Measurements from ENCODE around the gene TMPO.
A peak's percentile ranks its signal among the peaks of the same experiment; 100 is the strongest.
"Not testable (repeated sequence)": the region's sequence is repeated elsewhere in the genome, so short reads cannot be mapped to it uniquely, and the experiment has no call there.

TMPO gene

DNA sequence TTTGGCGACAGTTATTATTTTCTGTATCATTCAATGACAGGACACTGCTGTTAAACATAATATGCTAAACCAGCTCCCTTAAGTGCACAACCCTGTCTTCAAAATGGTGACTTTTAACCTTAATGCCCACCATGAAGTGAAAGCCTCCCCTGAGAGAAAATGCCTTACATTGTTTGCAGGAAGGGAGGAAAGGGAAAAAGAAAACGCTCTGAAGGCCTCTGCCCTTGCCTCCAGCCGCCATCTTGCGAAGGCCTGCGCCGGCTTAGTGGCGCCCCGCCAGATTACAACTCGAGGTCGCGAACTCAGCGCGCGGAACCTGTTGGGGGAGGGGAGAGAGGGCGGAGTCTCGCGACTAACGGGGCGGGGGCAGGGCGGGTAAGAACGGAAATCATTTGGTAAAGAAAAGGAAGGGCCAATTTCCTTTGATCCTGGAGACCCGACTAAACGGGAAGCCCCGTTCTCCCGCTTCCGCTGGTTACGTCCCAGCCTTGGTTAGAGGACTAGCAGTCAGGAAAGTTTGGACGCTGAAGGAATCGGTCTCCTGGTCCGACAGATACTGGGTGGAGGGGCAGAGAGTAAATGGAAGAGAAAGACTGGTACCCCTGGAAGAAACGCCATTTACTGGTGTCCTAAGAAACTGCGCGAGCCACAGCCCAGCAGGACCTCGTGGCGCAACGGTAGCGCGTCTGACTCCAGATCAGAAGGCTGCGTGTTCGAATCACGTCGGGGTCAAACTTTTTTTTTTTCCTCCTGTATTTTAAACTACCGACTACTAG lies 11.6 kb upstream of the TMPO start:
- peak overlapping the region; percentile 87 for H3K4me3 ChIP-seq (ENCODE audit: low read length)
- peak; percentile 93 for DNase-seq (ENCODE audit: low read depth, low spot score)

DNA sequence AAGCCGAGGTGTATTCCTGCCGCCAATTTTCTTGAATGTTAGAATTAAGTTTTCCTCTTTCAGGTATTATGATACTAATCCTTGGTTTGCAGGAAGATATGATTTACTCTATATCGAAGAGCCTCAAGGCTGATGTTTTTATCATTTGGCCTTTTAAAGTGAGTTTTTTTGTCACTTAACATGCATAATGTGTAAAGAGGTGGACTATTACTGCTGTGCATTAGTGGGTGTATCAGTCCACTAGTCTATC lies 11.1 kb upstream of the TMPO start:
- no peak for DNase-seq (ENCODE audit: low read depth, low spot score)
- H3K4me3 ChIP-seq (ENCODE audit: low read length): peak overlapping the region; percentile 87

DNA sequence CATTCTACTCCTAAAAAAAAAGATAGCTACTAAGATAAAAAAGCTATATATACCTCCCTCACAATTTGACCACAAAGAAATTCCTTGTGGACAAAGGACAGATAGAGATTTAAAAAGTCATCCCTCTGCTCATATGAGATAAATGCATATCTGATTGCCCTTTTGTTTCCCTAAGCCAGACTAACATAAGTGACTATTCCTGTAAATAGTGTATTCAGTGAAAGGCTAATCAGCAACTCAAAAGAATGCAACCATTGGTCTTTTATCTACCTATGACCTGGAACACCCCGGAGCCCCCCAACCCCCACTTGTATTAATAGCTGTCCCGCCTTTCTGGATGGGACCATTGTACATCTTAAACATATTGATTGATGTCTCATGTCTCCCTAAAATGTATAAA lies 6.3 kb upstream of the TMPO start:
- H3K4me3 ChIP-seq (ENCODE audit: low read length): no peak overlapping the region
- DNase-seq (ENCODE audit: low read depth, low spot score): no peak

- not testable (repeated sequence) for H3K4me3 ChIP-seq (ENCODE audit: low read length); DNase-seq (ENCODE audit: low read depth, low spot score)
These were observed 3.6 kb upstream of the TMPO start for GRCh38 chr12:98511806-98512205.

DNA sequence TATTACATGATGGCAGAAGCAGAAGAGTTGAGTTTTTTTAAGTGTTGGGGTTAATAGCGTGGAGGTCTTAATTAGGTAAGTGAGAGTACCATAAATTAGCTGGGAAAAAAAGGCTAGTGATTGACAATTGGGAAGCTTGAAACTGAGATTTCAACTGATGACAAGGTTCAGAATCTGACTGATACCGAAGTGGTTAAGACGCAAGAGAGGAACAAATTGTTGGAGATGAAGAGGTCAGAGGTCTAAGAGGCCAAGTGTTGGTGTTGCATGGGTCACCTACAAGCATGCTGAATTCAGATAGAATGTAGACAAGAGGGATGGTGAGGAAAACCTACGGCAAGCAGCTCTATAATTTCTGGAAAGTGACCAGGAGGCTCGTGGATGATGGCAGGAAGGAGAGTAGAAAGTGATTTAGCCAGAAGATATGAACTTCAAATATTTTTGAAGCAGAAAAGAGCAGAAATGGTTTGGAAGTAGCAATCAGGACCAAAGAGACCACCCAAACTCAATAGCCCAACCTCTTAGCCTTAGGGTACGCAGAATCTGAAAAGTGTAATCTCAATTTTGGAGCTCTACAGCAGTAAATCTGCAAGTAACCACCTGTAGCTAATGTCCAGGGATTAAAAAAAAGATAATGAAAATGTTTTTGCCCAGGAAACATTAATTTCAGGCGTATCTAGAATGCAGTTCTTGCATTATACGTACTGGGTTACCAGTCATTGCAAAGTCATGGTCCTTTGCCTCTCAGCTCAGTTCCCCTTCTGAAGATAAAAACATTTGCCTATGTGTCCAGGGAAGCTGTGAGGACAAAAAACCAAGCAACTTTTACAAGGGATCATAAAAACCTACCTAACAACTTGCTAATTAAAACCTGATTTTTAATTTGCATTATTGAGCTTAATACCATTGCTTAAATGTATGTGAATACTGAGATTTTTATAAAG lies 1.7 kb upstream of the TMPO start:
- peak overlapping the region; percentile 95 for H3K4me3 ChIP-seq (ENCODE audit: low read length)
- DNase-seq (ENCODE audit: low read depth, low spot score): no peak

DNA sequence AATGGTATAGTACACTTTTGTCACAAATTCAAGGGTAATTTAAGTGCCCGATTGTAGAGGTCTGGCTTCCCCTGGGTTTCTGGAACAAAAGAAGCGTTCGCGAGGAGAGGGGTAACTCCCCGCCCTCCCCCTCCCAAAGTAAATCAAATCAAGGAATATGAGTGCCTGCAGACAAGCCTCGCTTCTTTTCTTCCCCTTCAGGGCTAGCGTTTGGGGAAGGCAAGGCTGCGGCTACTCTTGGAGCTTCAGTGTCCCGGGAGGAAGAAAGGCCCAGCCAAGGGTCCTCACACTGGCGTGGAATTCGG lies 456 bp upstream of the TMPO start:
- DNase-seq (ENCODE audit: low read depth, low spot score): no peak

DNA sequence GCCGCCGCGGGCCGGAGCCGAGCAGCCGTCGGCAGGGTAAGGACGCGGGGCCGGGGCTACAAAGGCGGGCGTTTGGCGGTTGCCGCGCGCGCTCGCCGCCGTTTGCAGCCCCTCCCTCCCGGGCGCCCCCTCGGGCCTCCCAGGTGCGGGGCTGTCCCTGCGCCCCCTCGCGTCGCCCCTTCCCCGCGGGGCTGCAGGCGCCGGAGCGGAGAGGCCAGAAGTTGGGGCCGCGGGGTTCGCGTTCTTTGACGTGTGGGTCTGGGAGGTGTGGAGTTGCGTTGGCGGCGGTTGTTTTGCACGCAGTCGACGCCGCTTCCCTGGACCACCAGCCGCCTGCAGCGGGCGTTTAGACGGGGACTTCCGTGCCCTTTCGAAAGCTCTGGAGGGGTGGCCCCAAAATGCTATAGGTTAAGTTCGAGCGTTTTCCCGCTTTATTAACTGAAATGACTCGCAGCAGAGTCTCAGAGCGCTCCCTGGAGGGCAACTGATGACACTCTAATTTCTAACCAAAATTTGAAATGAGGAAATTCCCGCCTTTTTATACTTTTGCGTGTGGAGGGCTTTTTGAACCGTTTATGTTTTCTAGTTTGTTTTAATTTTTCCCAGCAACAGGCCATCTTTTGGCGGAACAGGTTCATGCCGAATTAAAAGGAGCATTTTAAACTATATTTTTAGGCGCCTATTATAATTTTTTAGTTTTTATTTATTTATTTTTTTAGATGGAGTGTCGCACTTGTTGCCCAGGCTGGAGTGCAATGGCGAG lies 902 bp downstream of the TMPO start:
- peak; percentile 97 for DNase-seq (ENCODE audit: low read depth, low spot score)
- peak overlapping the region; percentile 95 for H3K4me3 ChIP-seq (ENCODE audit: low read length)

More for the DNA sequence above, 456 bp upstream of the TMPO start:
- H3K4me3 ChIP-seq (ENCODE audit: low read length): peak overlapping the region; percentile 95

DNA sequence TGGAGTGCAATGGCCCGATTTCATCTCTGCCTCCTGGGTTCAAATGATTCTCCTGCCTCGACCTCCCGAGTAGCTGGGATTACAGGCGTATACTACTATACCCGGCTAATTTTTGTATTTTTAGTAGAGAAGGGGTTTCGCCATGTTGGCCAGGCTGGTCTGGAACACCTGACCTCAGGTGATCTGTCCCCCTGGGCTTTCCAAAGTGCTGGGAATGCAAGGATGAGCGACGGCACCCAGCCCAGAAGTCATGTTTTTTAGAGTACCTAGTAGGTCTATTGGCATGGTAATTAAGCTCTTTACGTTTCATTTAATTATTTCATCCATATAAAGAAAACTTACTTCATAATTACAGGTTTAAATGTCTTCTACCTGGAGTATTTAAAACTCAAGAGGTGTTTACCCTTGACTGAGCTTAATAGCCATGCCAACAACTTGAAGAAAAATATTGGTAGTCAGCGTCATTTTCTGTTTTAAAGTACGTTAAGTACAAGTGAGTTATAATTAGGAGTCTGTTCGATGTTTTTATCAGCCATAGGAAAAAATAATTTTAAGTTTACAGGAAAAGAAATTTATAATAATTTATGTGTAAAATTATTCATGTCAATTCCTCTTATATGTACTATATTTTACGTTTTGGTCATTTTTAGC lies 4.0 kb downstream of the TMPO start:
- H3K4me3 ChIP-seq (ENCODE audit: low read length): no peak overlapping the region
- DNase-seq (ENCODE audit: low read depth, low spot score): no peak

DNA sequence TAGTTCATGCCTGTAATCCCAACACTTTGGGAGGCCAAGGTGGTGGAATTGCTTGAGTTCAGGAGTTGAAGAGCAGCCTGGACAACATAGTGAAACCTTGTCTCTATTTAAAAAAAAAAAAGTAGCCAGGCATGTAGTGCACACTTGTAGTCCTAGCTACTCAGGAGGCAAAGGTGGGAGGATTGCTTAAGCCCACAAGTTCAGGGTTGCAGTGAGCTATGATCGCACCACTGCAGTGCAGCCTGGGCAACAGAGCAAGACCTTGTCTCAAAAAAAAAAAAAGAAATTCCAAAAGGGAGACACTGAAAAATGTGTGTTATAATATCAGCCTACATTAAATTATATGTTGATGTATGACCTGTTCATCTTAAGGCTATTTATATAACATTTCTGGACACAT lies 14.7 kb downstream of the TMPO start:
- no peak overlapping the region for H3K4me3 ChIP-seq (ENCODE audit: low read length)
- no peak for DNase-seq (ENCODE audit: low read depth, low spot score)

- H3K4me3 ChIP-seq (ENCODE audit: low read length): no peak overlapping the region
- peak; percentile 46 for DNase-seq (ENCODE audit: low read depth, low spot score)
These were observed 17.4 kb downstream of the TMPO start for GRCh38 chr12:98532687-98533304.

DNA sequence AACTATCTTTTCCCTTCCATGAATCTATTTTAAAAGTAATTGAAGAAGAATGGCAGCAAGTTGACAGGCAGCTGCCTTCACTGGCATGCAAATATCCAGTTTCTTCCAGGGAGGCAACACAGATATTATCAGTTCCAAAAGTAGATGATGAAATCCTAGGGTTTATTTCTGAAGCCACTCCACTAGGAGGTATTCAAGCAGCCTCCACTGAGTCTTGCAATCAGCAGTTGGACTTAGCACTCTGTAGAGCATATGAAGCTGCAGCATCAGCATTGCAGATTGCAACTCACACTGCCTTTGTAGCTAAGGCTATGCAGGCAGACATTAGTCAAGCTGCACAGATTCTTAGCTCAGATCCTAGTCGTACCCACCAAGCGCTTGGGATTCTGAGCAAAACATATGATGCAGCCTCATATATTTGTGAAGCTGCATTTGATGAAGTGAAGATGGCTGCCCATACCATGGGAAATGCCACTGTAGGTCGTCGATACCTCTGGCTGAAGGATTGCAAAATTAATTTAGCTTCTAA lies 18.4 kb downstream of the TMPO start:
- DNase-seq (ENCODE audit: low read depth, low spot score): no peak
- no peak overlapping the region for H3K4me3 ChIP-seq (ENCODE audit: low read length)

DNA sequence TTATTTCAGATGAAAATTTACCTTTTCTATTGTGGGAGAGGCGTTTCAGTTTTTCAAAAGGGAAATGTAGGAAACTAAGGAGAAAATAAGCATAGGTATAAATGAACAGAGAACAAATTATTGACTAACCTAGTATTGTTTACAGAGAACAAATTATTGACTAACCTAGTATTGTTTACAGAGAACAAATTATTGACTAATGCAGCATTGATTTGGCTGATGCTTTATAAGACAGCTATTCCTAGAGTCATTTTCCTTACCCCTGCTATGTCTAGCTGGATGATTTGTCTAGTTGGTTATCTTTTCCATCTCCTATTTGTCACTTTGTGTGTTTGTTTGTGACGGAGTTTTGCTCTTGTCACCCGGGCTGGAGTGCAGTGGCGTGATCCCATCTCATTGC lies 22.6 kb downstream of the TMPO start:
- no peak overlapping the region for H3K4me3 ChIP-seq (ENCODE audit: low read length)
- DNase-seq (ENCODE audit: low read depth, low spot score): no peak

DNA sequence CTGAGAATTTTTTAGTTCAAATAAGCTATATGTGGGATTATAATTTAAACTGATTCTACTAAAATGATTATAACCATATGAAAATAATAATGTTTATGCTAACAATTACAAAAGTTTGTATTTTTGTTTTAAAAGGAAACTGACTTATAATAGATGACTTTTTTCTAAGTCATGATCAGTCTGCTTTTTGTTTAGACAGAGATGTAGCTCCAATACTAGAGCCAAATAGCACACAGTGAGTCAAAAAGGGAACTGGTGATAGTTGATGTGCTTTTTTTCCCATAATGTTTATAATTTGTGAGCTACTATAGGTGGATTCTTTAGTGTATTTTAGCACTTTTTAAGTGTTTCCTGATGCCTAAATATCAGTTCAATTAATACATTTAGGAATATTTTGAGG lies 28.3 kb downstream of the TMPO start:
- H3K4me3 ChIP-seq (ENCODE audit: low read length): no peak overlapping the region
- DNase-seq (ENCODE audit: low read depth, low spot score): no peak

GRCh38 chr12:98544751-98545150 lies 29.4 kb downstream of the TMPO start:
- no peak overlapping the region for H3K4me3 ChIP-seq (ENCODE audit: low read length)
- DNase-seq (ENCODE audit: low read depth, low spot score): no peak

DNA sequence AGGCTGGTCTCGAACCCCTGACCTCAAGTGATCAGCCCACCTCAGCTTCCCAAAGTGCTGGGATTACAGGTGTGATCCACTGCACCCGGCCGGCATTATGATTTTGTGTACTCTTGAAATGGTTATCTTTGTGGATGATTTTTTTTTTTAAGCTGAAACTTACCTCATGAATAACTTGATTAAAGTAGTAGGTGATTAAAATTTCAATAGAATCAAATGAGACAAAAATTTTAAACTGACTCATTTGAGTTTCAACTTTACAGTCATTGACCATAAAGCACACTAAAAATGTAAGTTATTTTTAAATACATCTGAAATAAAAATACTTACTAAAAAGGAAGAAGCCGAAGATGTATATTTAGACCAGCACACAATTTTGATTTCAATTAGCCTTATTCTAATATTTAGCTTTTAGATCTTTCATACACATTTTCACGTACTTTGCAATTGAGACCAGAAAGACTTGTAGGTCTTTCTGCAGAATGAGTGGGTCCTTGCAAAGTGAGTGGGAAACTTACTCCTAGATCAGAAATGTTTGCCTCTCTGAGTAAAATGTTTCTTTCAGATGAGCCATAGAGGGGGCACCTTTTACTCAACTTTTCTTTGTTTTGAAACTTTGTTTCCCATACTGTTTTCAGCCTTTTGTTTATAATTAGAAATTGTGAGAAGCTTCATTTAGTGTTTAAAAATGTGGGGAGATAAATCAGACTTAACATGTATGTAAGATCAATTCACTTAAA lies 34.2 kb downstream of the TMPO start:
- no peak for DNase-seq (ENCODE audit: low read depth, low spot score)
- H3K4me3 ChIP-seq (ENCODE audit: low read length): no peak overlapping the region

DNA sequence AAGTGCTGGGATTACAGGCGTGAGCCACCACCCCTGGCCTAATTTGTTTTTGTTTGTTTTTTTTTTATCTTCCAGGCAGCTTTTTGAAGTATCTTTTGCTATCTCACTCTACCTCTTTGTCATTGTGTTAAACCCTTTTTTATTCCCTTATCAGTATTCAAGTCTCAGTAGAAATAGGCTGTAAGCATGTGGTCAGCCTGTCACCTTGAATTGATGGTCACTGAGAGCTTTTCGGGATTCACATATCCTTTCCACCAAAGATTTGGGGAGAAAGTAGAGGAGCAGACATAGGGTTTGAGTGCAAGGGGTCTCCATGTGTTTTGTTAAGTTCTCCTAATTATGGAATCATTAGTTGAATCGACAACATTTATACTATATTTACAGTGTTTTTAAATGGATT lies 36.4 kb downstream of the TMPO start:
- H3K4me3 ChIP-seq (ENCODE audit: low read length): no peak overlapping the region
- DNase-seq (ENCODE audit: low read depth, low spot score): no peak

- DNase-seq (ENCODE audit: low read depth, low spot score); H3K4me3 ChIP-seq (ENCODE audit: low read length): not testable (repeated sequence)
These were observed 42.7 kb downstream of the TMPO start for GRCh38 chr12:98558097-98558496.

GRCh38 chr12:98559666-98560065 lies 44.3 kb downstream of the TMPO start:
- H3K4me3 ChIP-seq (ENCODE audit: low read length): no peak overlapping the region
- no peak for DNase-seq (ENCODE audit: low read depth, low spot score)

Measured in Jurkat, Clone E6-1 (cell line).